DOHH2 (cell line): Measurements from ENCODE around the gene CARD14.

ENCODE experiments used
- H3F3A ChIP-seq: fragments of 200-600 bp; sonication (generic), shearing (Covaris generic); 2 replicates; pipeline ENCODE4 v1.6.0; 2016; ENCODE audit warnings: antibody characterized with exemption, mild to moderate bottlenecking; ENCODE audit not compliant: control insufficient read depth, insufficient read depth
- H3K27ac ChIP-seq: fragments of 200-600 bp; sonication (generic); 2 replicates; pipeline ENCODE4 v1.5.1; 2014; ENCODE audit warnings: low read depth, mild to moderate bottlenecking, low read length, moderate library complexity
- H3K27me3 ChIP-seq: fragments of 200-600 bp; sonication (generic); 2 replicates; pipeline ENCODE4 v1.6.1; 2014; ENCODE audit warnings: mild to moderate bottlenecking, low read length, mixed read lengths; ENCODE audit not compliant: control insufficient read depth
- H3K36me3 ChIP-seq: fragments of 200-600 bp; sonication (generic); 2 replicates; pipeline ENCODE4 v1.6.1; 2014; ENCODE audit warnings: mild to moderate bottlenecking, low read length, moderate library complexity, mixed read lengths; ENCODE audit not compliant: control insufficient read depth
- H3K4me1 ChIP-seq: fragments of 200-600 bp; sonication (generic); 2 replicates; pipeline ENCODE4 v1.6.1; 2014; ENCODE audit warnings: mild to moderate bottlenecking, low read length, mixed read lengths; ENCODE audit not compliant: control insufficient read depth
- H3K4me2 ChIP-seq: fragments of 200-600 bp; sonication (generic); 2 replicates; pipeline ENCODE4 v1.6.0; 2014; ENCODE audit warnings: mild to moderate bottlenecking, low read length, moderate library complexity
- H3K4me3 ChIP-seq: fragments of 200-600 bp; sonication (generic); 2 replicates; pipeline ENCODE4 v1.5.1; 2014; ENCODE audit warnings: mild to moderate bottlenecking, low read length, mixed read lengths
- H3K79me2 ChIP-seq: fragments of 200-600 bp; sonication (generic); 2 replicates; pipeline ENCODE4 v1.6.1; 2014; ENCODE audit warnings: mild to moderate bottlenecking, low read length, mixed read lengths; ENCODE audit not compliant: control insufficient read depth
- H3K9me2 ChIP-seq: fragments of 200-600 bp; sonication (generic); replicated peaks from 2 replicates; pipeline ENCODE4 v1.6.1; 2014; ENCODE audit warnings: mild to moderate bottlenecking, low read length, mixed read lengths; ENCODE audit not compliant: control insufficient read depth
- H3K9me3 ChIP-seq: fragments of 200-600 bp; sonication (generic); 2 replicates; pipeline ENCODE4 v1.6.1; 2014; ENCODE audit warnings: antibody characterized with exemption, low read length, mixed read lengths; ENCODE audit not compliant: control insufficient read depth, insufficient read depth
- H4K20me1 ChIP-seq: fragments of 200-600 bp; sonication (generic); 2 replicates; pipeline ENCODE4 v1.6.0; 2014; ENCODE audit warnings: low read depth, mild to moderate bottlenecking, antibody characterized with exemption, low read length, moderate library complexity; ENCODE audit not compliant: control insufficient read depth, insufficient read depth
- EZH2phosphoT487 ChIP-seq: fragments of 200-600 bp; sonication (generic); IDR thresholded peaks from 2 replicates; pipeline ENCODE4 v1.6.1; 2017; ENCODE audit warnings: borderline replicate concordance, mild to moderate bottlenecking, antibody characterized with exemption, low read length, moderate library complexity, mixed read lengths
- TF ChIP-seq, protein P1 (sequence below): fragments of 200-600 bp; sonication (generic); IDR thresholded peaks from one replicate; pipeline ENCODE4 v1.5.1; 2014; ENCODE audit warnings: antibody characterized with exemption, mild to moderate bottlenecking, low read depth, low read length; ENCODE audit not compliant: poor library complexity, severe bottlenecking

CARD14 gene

DNA sequence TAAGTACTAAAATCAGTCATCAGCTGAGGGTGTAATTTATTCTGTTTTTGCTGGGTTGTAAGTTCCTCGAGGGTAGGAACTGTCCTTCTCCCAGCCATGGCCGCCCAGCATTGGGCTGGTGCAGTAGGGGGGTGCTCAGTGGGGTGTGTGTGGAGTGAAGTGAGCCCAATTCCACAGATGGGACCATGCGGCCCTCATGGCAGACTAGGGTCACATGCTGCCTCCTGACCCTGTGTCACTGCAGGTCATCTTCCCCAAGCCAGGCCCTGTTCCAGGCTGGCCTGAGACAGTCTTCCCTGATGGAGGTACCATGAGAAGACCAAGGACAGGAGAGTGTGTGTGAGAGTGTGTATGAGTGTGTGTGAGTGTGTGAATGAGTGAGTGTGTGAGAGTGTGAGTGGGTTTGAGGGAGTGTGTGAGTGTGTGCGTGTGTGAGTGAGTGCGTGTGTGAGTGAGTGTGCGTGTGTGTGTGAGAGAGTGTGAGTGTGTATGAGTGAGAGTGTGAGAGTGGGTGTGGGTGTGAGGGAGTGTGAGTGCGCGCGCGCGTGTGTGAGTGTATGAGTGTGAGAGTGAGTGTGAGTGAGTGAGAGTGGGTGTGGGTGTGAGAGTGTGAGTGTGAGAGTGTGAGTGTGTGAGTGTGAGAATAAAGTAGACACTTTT, 54.1 kb downstream of the CARD14 start:
- Histone ChIP-seq H3K79me2 (no peaks in the 10 kb centered on the region), H3K4me3 (no peak overlapping the region), H4K20me1 (0 out of 2 replicates have a peak, but pooled peaks cover 6% of the 10 kb centered on the region), H3K9me3 (no peaks in the 10 kb centered on the region), H3K9me2 (no peaks in the 10 kb centered on the region), H3K36me3 (no peaks in the 10 kb centered on the region), H3F3A (no peaks in the 10 kb centered on the region), H3K4me2 (no peak overlapping the region), H3K4me1 (peaks cover 13% of the 10 kb centered on the region), H3K27me3 (peaks cover 14% of the 10 kb centered on the region), H3K27ac (no peak overlapping the region)
- TF ChIP-seq, protein P1, sequence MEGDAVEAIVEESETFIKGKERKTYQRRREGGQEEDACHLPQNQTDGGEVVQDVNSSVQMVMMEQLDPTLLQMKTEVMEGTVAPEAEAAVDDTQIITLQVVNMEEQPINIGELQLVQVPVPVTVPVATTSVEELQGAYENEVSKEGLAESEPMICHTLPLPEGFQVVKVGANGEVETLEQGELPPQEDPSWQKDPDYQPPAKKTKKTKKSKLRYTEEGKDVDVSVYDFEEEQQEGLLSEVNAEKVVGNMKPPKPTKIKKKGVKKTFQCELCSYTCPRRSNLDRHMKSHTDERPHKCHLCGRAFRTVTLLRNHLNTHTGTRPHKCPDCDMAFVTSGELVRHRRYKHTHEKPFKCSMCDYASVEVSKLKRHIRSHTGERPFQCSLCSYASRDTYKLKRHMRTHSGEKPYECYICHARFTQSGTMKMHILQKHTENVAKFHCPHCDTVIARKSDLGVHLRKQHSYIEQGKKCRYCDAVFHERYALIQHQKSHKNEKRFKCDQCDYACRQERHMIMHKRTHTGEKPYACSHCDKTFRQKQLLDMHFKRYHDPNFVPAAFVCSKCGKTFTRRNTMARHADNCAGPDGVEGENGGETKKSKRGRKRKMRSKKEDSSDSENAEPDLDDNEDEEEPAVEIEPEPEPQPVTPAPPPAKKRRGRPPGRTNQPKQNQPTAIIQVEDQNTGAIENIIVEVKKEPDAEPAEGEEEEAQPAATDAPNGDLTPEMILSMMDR: no peak
- TF ChIP-seq EZH2phosphoT487: no peak

DNA sequence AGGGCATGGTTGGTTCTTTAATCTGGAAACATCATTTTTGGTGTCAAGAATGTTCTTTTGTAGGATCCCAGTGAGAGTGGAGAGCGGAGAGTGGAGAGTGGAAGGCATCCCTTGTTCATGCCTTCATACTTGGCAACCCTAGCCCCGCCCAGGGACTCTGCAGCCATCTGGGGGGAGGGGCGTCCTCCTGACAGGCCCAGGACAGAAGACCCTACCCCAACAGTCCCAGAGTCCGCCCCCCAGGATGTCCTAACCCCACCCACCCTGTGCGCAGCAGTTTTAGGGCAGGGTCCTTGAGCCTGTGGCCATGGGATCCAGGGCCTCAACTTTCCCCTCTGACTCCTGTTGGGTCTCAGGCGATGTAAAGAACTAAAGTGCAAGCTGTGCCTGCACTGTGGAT, 54.9 kb downstream of the CARD14 start:
- no peaks in the 10 kb centered on the region for H3F3A ChIP-seq
- no peak overlapping the region for H3K4me2 ChIP-seq
- H3K9me2 ChIP-seq: no peaks in the 10 kb centered on the region
- no peak overlapping the region for H3K4me3 ChIP-seq
- H3K4me1 ChIP-seq: peaks cover 5% of the 10 kb centered on the region
- no peaks in the 10 kb centered on the region for H3K9me3 ChIP-seq
- 0 out of 2 replicates have a peak, but pooled peaks cover 6% of the 10 kb centered on the region for H4K20me1 ChIP-seq
- H3K27ac ChIP-seq: no peak overlapping the region
- peaks cover 14% of the 10 kb centered on the region for H3K27me3 ChIP-seq
- H3K36me3 ChIP-seq: no peaks in the 10 kb centered on the region
- TF ChIP-seq, protein P1: no peak
- TF ChIP-seq EZH2phosphoT487: no peak
- H3K79me2 ChIP-seq: no peaks in the 10 kb centered on the region

DNA sequence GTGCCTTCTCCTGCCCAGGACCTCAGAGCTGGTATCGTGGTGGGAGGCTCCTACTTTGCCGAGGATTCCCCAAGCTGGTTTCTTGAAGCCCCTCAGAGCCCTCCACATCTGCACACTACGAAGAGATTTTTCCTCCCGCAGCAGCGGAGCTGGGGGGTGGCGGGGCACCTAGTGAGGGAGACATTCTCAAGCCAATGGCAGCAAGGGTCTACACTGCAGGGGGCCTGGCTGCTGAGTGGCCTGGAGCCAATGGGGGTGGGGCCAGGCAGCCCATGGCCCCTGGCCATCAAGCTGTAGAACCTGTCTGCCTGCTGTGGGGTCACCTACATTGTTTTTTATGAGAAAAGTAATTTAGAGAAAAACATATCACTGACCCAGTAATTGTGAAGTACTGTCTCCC, 55.4 kb downstream of the CARD14 start:
- H3K27ac ChIP-seq: no peak overlapping the region
- no peak overlapping the region for H3K4me2 ChIP-seq
- no peaks in the 10 kb centered on the region for H3K9me3 ChIP-seq
- TF ChIP-seq, protein P1: no peak
- no peak for TF ChIP-seq EZH2phosphoT487
- H3F3A ChIP-seq: no peaks in the 10 kb centered on the region
- no peaks in the 10 kb centered on the region for H3K79me2 ChIP-seq
- no peaks in the 10 kb centered on the region for H3K9me2 ChIP-seq
- H3K36me3 ChIP-seq: no peaks in the 10 kb centered on the region
- no peak overlapping the region for H3K4me3 ChIP-seq
- no peaks in the 10 kb centered on the region; the same call in 1 of the 2 replicates for H3K4me1 ChIP-seq
- peaks cover 9% of the 10 kb centered on the region for H3K27me3 ChIP-seq
- H4K20me1 ChIP-seq: 0 out of 2 replicates have a peak, but pooled peaks cover 4% of the 10 kb centered on the region
